Tibial nerve (tissue), 4 donors: ENCODE results near the gene LTB4R2. TPM values are rescaled to one million over a fixed set of nuclear protein-coding genes. Genes with fewer than 3 reads are reported as not detected.
A peak's percentile ranks its signal among the peaks of the same experiment; 100 is the strongest.

Source experiments
- DNase-seq, 2 donors: peaks; one replicate each; pipeline ENCODE4 v3.0.0-alpha.2; 2019; ENCODE audit warnings: low spot score in 2 of 2
- H3K27ac ChIP-seq, 4 donors: fragments of 200-600 bp; sonication (generic) in 3 of 4; one replicate each; pipeline ENCODE4 v1.5.1; 2017 to 2019; ENCODE audit warnings: mild to moderate bottlenecking in 1 of 4
- H3K27me3 ChIP-seq, 2 donors: fragments of 200-600 bp; sonication (generic) in 1 of 2; one replicate each; pipeline versions ENCODE4 v1.5.1 to v1.6.0; 2017 to 2019
- H3K36me3 ChIP-seq, 3 donors: fragments of 200-600 bp; sonication (generic); one replicate each; pipeline ENCODE4 v1.5.1; 2018 to 2019
- H3K4me1 ChIP-seq, 4 donors: fragments of 200-600 bp; sonication (generic) in 3 of 4; one replicate each; pipeline ENCODE4 v1.5.1; 2017 to 2019
- H3K4me3 ChIP-seq, 4 donors: fragments of 200-600 bp; sonication (generic) in 3 of 4; one replicate each; pipeline ENCODE4 v1.5.1; 2017 to 2019; ENCODE audit warnings: mild to moderate bottlenecking in 1 of 4, moderate library complexity in 1 of 4
- H3K9me3 ChIP-seq, 4 donors: fragments of 200-600 bp; sonication (generic) in 3 of 4; one replicate each; pipeline ENCODE4 v1.5.1; 2017 to 2019
- CTCF ChIP-seq, 5 experiments: fragments of 200-600 bp in 3 of 5; fragments of 450-650 bp in 2 of 5; sonication (generic) in 3 of 5; IDR thresholded peaks; one replicate each; pipeline ENCODE4 v1.5.1; 2016 to 2019; ENCODE audit warnings: antibody characterized with exemption in 5 of 5, mild to moderate bottlenecking in 3 of 5, moderate library complexity in 2 of 5
- EP300 ChIP-seq, 2 donors: sonication (generic); formaldehyde crosslinking; IDR thresholded peaks; one replicate each; pipeline ENCODE4 v1.6.1; 2017; ENCODE audit warnings: antibody characterized with exemption in 2 of 2, mild to moderate bottlenecking in 1 of 2
- POLR2A ChIP-seq, 2 donors: fragments of 450-650 bp; IDR thresholded peaks; one replicate each; pipeline ENCODE4 v1.6.1; 2017; ENCODE audit warnings: antibody characterized with exemption in 2 of 2, mild to moderate bottlenecking in 2 of 2, moderate library complexity in 2 of 2
- WGBS, 2 donors: methylation state at CpG; one replicate each; pipeline ENCODE4 v1.1.5; 2018; 5-methylcytosine and 5-hydroxymethylcytosine counted together
- total RNA-seq, 4 donors: library from RNA; depleted of rRNA; stranded (reverse); fragments of >200 nt; gene quantifications; one replicate each; pipeline ENCODE4 v1.1.0, GENCODE V29; 2016

Gene LTB4R2
- total RNA-seq, 4 donors from 2014 or later = 15.5 to 31.5 (median 20.2) TPM

- Histone ChIP-seq H3K9me3 (no peaks in the 10 kb centered on the region), H3K4me1 (peaks cover 0 to 51% (median 19%) of the 10 kb centered on the region in 4 donors), H3K27ac (peak overlapping the region in 1 of 4 donors; percentile 47), H3K36me3 (no peaks in the 10 kb centered on the region), H3K27me3 (peaks cover 0 to 27% of the 10 kb centered on the region in 2 donors), H3K4me3 (no peak overlapping the region)
- 50 to 55% methylated on average over 13 to 18 of the region's 18 CpGs for WGBS, 2 donors
- TF ChIP-seq POLR2A (IDR thresholded peaks at IDR 0.05) (no peak), EP300 (IDR thresholded peaks at IDR 0.05) (no peak), CTCF (IDR thresholded peaks at IDR 0.05) (no peak)
- DNase-seq = no peak
Observed at GRCh38 chr14:24316597-24316950, 6.6 kb downstream of the LTB4R2 start.

- Histone ChIP-seq H3K4me3 (no peak overlapping the region), H3K9me3 (no peaks in the 10 kb centered on the region), H3K27me3 (peaks cover 0 to 33% of the 10 kb centered on the region in 2 donors), H3K27ac (no peak overlapping the region), H3K36me3 (no peaks in the 10 kb centered on the region), H3K4me1 (peaks cover 0 to 43% (median 18%) of the 10 kb centered on the region in 4 donors)
- no peak for DNase-seq
- 79 to 86% methylated on average over 3 of the region's 3 CpGs for WGBS, 2 donors
- TF ChIP-seq EP300 (IDR thresholded peaks at IDR 0.05) (no peak), POLR2A (IDR thresholded peaks at IDR 0.05) (no peak), CTCF (IDR thresholded peaks at IDR 0.05) (no peak)
Observed at GRCh38 chr14:24317141-24317928, 7.4 kb downstream of the LTB4R2 start.

- DNase-seq = no peak
- TF ChIP-seq POLR2A (IDR thresholded peaks at IDR 0.05) (no peak), EP300 (IDR thresholded peaks at IDR 0.05) (no peak), CTCF (IDR thresholded peaks at IDR 0.05) (no peak)
- Histone ChIP-seq H3K4me1 (peaks cover 0 to 11% (median 3%) of the 10 kb centered on the region in 4 donors), H3K4me3 (no peak overlapping the region), H3K27me3 (peaks cover 0 to 26% of the 10 kb centered on the region in 2 donors), H3K36me3 (no peaks in the 10 kb centered on the region), H3K9me3 (no peaks in the 10 kb centered on the region), H3K27ac (no peak overlapping the region)
- 76 to 77% methylated on average over 14 of the region's 14 CpGs for WGBS, 2 donors
Observed at GRCh38 chr14:24321212-24321975, 11.5 kb downstream of the LTB4R2 start.

- H3K27ac ChIP-seq = no peak overlapping the region
- H3K36me3 ChIP-seq = no peaks in the 10 kb centered on the region
- no peaks in the 10 kb centered on the region for H3K4me1 ChIP-seq
- no peak for TF ChIP-seq EP300 (IDR thresholded peaks at IDR 0.05)
- no peak for TF ChIP-seq POLR2A (IDR thresholded peaks at IDR 0.05)
- TF ChIP-seq CTCF (IDR thresholded peaks at IDR 0.05) = no peak
- no peak overlapping the region for H3K4me3 ChIP-seq
- 64 to 67% methylated on average over 10 of the region's 10 CpGs for WGBS, 2 donors
- no peaks in the 10 kb centered on the region for H3K9me3 ChIP-seq
- H3K27me3 ChIP-seq = peaks cover 0 to 20% of the 10 kb centered on the region in 2 donors
- DNase-seq = no peak
Observed at GRCh38 chr14:24322672-24323071, 12.7 kb downstream of the LTB4R2 start.

- Histone ChIP-seq H3K4me3 (no peak overlapping the region), H3K27ac (no peak overlapping the region), H3K36me3 (no peaks in the 10 kb centered on the region), H3K4me1 (no peaks in the 10 kb centered on the region), H3K27me3 (peaks cover 0 to 20% of the 10 kb centered on the region in 2 donors), H3K9me3 (no peaks in the 10 kb centered on the region)
- no peak for DNase-seq
- WGBS, 2 donors = 43 to 61% methylated on average over 3 of the region's 3 CpGs
- no peak for TF ChIP-seq EP300 (IDR thresholded peaks at IDR 0.05)
- TF ChIP-seq CTCF (IDR thresholded peaks at IDR 0.05) = no peak
- no peak for TF ChIP-seq POLR2A (IDR thresholded peaks at IDR 0.05)
Observed at GRCh38 chr14:24323341-24323740, 13.4 kb downstream of the LTB4R2 start.
